MM.1S (cell line): Measurements from ENCODE around the gene EML1.

ENCODE experiments used
- CTCF ChIP-seq: fragments of 300-600 bp; sonication (generic); IDR thresholded peaks from 2 replicates; pipeline ENCODE4 v1.5.1; 2016; ENCODE audit warnings: antibody characterized with exemption, low read length, mixed read lengths
- EZH2 ChIP-seq: fragments of 300-600 bp; sonication (generic); optimal IDR thresholded peaks from 2 replicates; pipeline ENCODE3; 2017; ENCODE audit warnings: low read depth, mild to moderate bottlenecking, antibody characterized with exemption, low read length, mixed read lengths

- no peak for TF ChIP-seq CTCF
- TF ChIP-seq EZH2, result no peak
These were observed 109.7 kb downstream of the EML1 start for GRCh38 chr14:99902925-99903324.
